ENCODE results near the gene SERPINA6. TPM values are rescaled to one million over a fixed set of nuclear protein-coding genes. Genes with fewer than 3 reads are reported as not detected.

SERPINA6 gene
- total and polyA plus RNA-seq, 2 donors (not counting 1 experiment from before 2014, with no cell fraction given) = not detected

GRCh38 chr14:94317259-94317658, 5.9 kb downstream of the SERPINA6 start:
- Histone ChIP-seq H3K27me3 (ENCODE audit: control insufficient read depth, insufficient read depth, low read length) (no peaks in the 10 kb centered on the region), H4K20me1 (ENCODE audit: control insufficient read depth, extremely low read depth, insufficient read depth, low read length) (no peaks in the 10 kb centered on the region), H2AFZ (ENCODE audit: low read length) (no peak overlapping the region), H3K9ac (ENCODE audit: insufficient read depth, low read length) (no peak overlapping the region), H3K36me3 (ENCODE audit: control insufficient read depth, insufficient read depth, low read length) (no peaks in the 10 kb centered on the region), H3K9me3 (ENCODE audit: control insufficient read depth, insufficient read depth, low read depth, low read length) (no peaks in the 10 kb centered on the region), H3K4me2 (ENCODE audit: extremely low read depth, insufficient read depth, low read length) (no peak overlapping the region), H3K79me2 (ENCODE audit: control insufficient read depth, insufficient read depth, low read length) (no peaks in the 10 kb centered on the region), H3K4me3 (replicated peaks in 1 of 4; ENCODE audit: control extremely low read depth in 1 of 4, insufficient read depth in 1 of 4, low read depth in 3 of 4, low read length in 4 of 4) (no peak overlapping the region), H3K4me1 (ENCODE audit: control insufficient read depth, extremely low read depth, insufficient read depth, low read length) (no peaks in the 10 kb centered on the region), H3K27ac (ENCODE audit: insufficient read depth, low read length) (no peak overlapping the region)
- DNase-seq (ENCODE audit: low read depth in 2 of 2) = peak in 1 of 2 donors; percentile 68
- no peak for TF ChIP-seq EZH2 (IDR thresholded peaks at IDR 0.05; ENCODE audit: low read length, missing control alignments)
- no peak for TF ChIP-seq CTCF (conservative IDR thresholded peaks at IDR 0.05 in 1 of 2, IDR thresholded peaks at IDR 0.05 in 1 of 2; ENCODE audit: low read depth in 1 of 2, low read length in 2 of 2)

- Histone ChIP-seq H3K9ac (ENCODE audit: insufficient read depth, low read length) (no peak overlapping the region), H3K4me2 (ENCODE audit: extremely low read depth, insufficient read depth, low read length) (no peak overlapping the region), H3K4me3 (replicated peaks in 1 of 4; ENCODE audit: control extremely low read depth in 1 of 4, insufficient read depth in 1 of 4, low read depth in 3 of 4, low read length in 4 of 4) (no peak overlapping the region), H3K27ac (ENCODE audit: insufficient read depth, low read length) (no peak overlapping the region), H3K36me3 (ENCODE audit: control insufficient read depth, insufficient read depth, low read length) (no peaks in the 10 kb centered on the region), H4K20me1 (ENCODE audit: control insufficient read depth, extremely low read depth, insufficient read depth, low read length) (no peaks in the 10 kb centered on the region), H3K79me2 (ENCODE audit: control insufficient read depth, insufficient read depth, low read length) (no peaks in the 10 kb centered on the region), H3K4me1 (ENCODE audit: control insufficient read depth, extremely low read depth, insufficient read depth, low read length) (no peaks in the 10 kb centered on the region), H3K27me3 (ENCODE audit: control insufficient read depth, insufficient read depth, low read length) (no peaks in the 10 kb centered on the region), H2AFZ (ENCODE audit: low read length) (no peak overlapping the region), H3K9me3 (ENCODE audit: control insufficient read depth, insufficient read depth, low read depth, low read length) (no peaks in the 10 kb centered on the region)
- DNase-seq (ENCODE audit: low read depth in 2 of 2) = no peak
- TF ChIP-seq EZH2 (IDR thresholded peaks at IDR 0.05; ENCODE audit: low read length, missing control alignments) = no peak
- no peak for TF ChIP-seq CTCF (conservative IDR thresholded peaks at IDR 0.05 in 1 of 2, IDR thresholded peaks at IDR 0.05 in 1 of 2; ENCODE audit: low read depth in 1 of 2, low read length in 2 of 2)
Observed at GRCh38 chr14:94316692-94317091, 6.4 kb downstream of the SERPINA6 start.

GRCh38 chr14:94314890-94315289, 8.2 kb downstream of the SERPINA6 start:
- H3K27me3 ChIP-seq (ENCODE audit: control insufficient read depth, insufficient read depth, low read length) = no peaks in the 10 kb centered on the region
- H3K4me1 ChIP-seq (ENCODE audit: control insufficient read depth, extremely low read depth, insufficient read depth, low read length) = no peaks in the 10 kb centered on the region
- no peaks in the 10 kb centered on the region for H3K9me3 ChIP-seq (ENCODE audit: control insufficient read depth, insufficient read depth, low read depth, low read length)
- no peaks in the 10 kb centered on the region for H3K36me3 ChIP-seq (ENCODE audit: control insufficient read depth, insufficient read depth, low read length)
- no peak overlapping the region for H3K4me3 ChIP-seq (replicated peaks in 1 of 4; ENCODE audit: control extremely low read depth in 1 of 4, insufficient read depth in 1 of 4, low read depth in 3 of 4, low read length in 4 of 4)
- H4K20me1 ChIP-seq (ENCODE audit: control insufficient read depth, extremely low read depth, insufficient read depth, low read length) = no peaks in the 10 kb centered on the region
- TF ChIP-seq CTCF (conservative IDR thresholded peaks at IDR 0.05 in 1 of 2, IDR thresholded peaks at IDR 0.05 in 1 of 2; ENCODE audit: low read depth in 1 of 2, low read length in 2 of 2) = no peak
- no peak for TF ChIP-seq EZH2 (IDR thresholded peaks at IDR 0.05; ENCODE audit: low read length, missing control alignments)
- H3K79me2 ChIP-seq (ENCODE audit: control insufficient read depth, insufficient read depth, low read length) = no peaks in the 10 kb centered on the region
- no peak overlapping the region for H3K9ac ChIP-seq (ENCODE audit: insufficient read depth, low read length)
- no peak for DNase-seq (ENCODE audit: low read depth in 2 of 2)
- H2AFZ ChIP-seq (ENCODE audit: low read length) = no peak overlapping the region
- H3K4me2 ChIP-seq (ENCODE audit: extremely low read depth, insufficient read depth, low read length) = no peak overlapping the region
- no peak overlapping the region for H3K27ac ChIP-seq (ENCODE audit: insufficient read depth, low read length)
